Muscle of back (tissue), 11 donors: ENCODE data around the gene MGST3. TPM values are rescaled to one million over a fixed set of nuclear protein-coding genes. Genes with fewer than 3 reads are reported as not detected.
A peak's percentile ranks its signal among the peaks of the same experiment; 100 is the strongest.
"Not testable (repeated sequence)": the region's sequence is repeated elsewhere in the genome, so short reads cannot be mapped to it uniquely, and the experiment has no call there.

Experiments
- DNase-seq, 3 donors: peaks; one replicate each; pipeline versions ENCODE4 v3.0.0 to v3.0.0-alpha.2; 2013
- polyA plus RNA-seq, 10 donors: library from polyadenylated mRNA; unstranded; fragments of 120-200 nt; gene quantifications; one replicate each; pipeline ENCODE4 v1.2.1, GENCODE V29; 2013; ENCODE audit not compliant: insufficient read length in 10 of 10

Gene MGST3
- polyA plus RNA-seq, 10 donors: 132 to 208 (median 171) TPM

DNA sequence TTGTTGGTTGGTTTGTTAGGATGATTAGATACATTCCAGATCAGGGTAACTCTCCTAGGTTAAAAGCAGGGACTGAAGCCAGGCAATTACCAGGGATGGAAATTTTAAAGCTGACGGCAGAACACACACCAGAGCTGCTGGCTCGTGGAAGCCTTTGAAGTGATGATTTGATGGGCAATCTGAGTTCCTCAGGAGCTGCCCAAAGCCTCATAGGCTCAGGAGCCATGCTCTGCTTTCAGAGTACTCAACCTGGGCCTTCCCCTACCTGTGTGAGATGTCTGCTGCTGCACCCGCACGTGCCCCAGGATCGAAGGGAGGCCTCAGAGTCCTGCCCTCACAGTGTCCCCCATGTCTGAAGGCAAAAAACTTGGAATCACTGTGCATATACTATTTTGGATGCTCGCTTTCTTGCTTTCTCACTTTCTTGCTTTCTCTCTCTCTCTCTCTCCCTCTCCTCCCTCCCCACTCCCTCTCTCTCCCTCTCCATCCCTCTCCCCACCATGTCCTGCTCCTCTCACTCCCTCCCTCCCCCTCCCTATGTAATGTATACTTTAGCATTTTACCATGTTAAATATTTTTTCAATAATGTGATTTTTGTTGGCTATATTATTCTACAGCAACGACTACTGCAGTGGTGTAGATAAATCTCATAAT is 18.0 kb downstream of the MGST3 start:
- DNase-seq: no peak

DNA sequence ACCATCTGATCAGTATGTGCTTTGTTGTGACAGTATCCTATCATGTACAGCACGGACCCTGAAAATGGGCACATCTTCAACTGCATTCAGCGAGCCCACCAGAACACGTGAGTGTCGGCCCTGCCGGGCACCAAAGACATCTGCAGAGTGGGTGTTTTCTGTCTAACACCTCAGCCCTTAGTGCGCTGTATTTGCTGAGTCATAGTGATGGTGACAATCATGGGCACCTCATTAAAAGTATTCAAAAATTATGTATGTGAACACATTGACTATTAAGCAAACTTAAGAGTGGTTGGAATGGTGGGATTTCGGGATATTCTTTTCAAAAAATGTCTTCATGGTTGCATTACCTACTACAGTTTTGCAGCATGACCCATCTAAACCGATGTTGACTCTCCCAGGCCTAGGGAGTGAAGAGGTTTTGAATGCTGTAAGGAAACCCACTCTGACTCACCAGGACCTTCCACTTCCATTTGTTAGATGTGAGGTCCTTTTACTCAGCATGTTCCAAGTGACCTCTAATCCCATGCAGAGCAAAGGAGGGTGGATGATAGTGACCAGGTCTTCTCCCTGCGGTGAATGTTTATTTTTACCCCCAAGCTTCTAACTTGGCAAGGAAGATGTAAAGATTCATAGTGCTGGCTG is 20.1 kb downstream of the MGST3 start:
- no peak for DNase-seq

DNA sequence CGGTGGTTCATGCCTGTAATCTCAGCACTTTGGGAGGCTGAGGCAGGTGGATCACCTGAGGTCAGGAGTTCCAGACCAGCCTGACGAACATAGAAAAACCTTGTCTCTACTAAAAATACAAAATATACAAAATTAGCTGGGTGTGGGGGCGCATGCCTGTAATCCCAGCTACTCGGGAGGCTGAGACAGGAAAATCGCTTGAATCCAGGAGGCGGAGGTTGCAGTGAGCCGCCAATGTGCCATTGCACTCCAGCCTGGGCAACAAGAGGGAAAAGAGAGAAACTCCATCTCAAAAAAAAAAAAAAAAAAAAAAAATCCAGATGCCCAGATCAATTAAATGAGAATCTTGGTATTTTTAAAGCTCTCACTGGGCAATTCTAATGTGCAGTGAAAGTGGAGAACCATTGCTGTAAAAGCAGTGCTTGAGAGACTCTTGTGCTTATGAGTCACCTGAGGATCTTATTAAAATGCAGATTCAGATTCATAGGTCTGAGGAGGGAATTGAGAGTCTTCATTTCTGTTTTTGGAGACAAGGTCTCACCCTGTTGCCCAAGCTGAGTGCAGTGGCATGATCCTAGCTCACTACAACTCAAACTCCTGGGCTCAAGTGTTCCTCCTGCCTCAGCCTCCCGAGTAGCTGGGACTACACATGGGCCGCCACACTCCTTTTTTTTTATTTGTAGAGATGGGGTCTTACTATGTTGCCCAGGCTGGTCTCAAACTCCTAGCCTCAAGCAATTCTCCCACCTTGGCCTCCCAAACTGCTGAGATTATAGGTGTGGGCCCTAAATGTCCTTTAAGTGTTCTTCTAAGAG is 27.9 kb downstream of the MGST3 start:
- DNase-seq: not testable (repeated sequence)

DNA sequence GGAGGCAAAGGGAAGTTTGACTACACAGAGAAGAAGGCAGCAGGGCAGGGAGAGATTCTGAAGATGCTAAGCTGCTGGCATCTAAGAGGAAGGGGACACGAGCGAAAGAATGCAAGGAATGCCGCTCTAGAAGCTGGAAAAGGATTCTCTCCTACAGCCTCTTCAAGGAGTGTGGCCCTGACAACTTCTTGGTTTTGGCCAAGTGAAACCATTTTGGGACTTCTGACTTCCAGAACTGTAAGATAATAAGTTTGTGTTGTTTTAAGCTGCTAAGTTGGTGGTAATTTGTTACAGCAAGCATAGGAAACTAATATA is 28.5 kb downstream of the MGST3 start:
- DNase-seq: no peak

DNA sequence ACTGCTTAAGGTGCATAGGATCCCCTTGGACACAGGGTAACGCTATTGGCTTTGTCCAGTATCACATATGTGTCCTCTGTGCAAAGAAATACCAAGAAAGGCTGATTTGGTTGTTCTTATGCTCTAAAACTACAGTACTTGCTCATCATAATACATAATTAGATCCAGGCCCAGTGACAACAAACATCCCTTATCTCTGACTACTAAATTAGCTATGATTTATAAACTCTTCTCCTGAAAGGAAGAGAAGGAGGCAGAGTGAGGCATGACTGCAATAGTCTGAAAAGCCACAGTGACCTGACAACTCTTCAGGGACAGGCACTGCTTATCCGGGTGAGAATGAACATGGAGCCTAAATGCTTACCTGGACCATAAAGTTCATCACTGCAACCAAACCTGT is 30.7 kb downstream of the MGST3 start:
- DNase-seq: no peak

DNA sequence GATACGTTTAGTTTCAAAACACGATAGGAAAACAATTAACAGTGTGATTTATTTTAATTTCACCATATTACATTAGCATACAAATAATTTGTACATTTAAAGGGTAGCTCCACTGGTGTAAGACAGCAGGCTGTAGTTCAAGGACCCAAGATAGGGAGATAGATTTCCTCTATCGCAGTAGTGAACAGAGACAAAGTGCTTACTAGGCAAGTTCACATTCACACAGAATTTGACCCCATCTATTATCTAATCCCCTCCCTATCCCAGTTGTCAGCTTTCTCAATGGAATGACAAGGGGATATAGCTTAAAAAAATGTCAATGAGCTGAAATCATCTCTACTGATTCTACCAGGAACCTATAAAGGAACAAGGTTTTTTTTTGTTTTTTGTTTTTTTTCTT is 31.2 kb downstream of the MGST3 start:
- no peak for DNase-seq

DNA sequence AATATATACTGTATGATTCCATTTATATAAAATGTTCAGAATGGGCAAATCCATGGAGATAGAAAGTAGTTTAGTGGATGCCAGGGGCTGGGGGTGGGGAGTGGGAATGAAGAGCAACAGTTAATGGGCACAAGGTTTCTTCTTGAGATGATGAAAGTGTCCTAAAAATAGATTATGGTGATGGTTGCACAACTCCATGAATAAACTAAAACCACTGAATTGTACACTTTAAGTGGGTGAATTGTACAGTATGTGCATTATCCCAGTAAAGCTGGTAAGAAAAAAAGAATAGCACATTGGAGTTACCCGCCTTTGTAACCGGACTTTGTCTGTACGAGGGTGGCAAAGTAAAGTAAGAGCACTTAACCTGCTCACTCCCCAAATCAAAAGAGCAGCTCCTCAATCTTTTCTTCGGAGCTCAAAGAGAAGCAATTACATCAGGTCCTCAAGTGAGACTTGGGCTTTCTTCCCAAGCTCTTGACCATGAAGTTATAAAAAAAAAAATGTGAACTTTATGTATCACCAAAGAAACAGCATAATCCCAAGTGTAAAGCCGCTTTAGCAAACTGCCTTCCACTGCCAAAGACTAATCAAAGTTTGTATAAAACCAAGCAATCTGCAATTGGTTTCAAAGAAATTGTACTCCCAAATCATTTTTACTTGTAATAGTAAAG is 35.3 kb downstream of the MGST3 start:
- no peak for DNase-seq

DNA sequence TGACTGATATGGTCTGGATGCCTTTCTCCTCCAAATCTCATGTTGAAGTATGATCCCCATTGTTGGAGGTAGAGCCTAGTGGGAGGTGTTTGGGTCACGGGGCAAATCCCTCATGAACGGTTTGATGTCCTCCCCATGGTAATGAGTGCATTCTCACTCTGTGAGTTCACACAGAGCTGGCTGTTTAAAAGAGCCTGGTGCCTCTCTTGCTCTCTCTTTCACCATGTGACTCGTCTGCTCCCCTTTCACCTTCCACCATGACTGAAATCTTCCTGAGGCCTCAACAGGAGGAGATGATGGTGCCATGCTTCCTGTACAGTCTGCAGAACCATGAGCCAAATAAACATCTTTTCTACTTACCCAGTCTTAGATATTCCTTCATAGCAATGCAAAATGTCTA is 37.1 kb downstream of the MGST3 start:
- DNase-seq: no peak

DNA sequence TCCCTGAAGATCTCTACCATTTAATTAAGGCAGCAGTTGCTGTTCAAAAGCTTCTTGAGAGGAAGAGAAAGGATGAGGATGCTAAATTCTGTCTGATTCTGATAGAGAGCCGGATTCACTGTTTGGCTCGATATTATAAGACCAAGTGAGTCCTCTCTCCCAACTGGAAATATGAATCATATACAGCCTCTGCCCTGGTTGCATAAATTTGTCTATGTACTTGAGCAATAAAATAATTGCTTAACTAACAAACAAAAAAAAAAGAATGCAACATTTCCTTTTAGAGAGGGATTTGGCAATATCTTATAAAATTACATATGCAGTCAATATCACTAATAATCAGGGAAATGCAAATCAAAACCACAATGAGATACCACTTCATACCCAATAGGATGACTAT is 40.5 kb downstream of the MGST3 start:
- DNase-seq: no peak

DNA sequence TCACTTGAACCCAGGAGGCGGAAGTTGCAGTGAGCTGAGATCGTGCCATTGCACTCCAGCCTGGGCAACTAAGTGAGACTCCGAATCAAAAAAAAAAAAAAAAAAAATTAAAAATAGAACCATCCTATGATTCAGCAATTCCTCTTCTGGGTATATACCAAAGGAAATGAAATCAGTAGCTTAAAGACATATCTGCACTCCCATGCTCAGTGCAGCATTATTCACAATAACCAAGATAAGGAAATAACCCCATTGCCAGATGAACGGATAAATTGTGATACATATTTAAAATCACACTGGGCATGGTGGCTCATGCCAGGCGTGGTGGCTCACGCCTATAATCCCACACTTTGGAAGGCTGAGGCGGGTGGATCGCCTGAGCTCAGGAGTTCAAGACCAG is 43.6 kb downstream of the MGST3 start:
- DNase-seq: no peak

DNA sequence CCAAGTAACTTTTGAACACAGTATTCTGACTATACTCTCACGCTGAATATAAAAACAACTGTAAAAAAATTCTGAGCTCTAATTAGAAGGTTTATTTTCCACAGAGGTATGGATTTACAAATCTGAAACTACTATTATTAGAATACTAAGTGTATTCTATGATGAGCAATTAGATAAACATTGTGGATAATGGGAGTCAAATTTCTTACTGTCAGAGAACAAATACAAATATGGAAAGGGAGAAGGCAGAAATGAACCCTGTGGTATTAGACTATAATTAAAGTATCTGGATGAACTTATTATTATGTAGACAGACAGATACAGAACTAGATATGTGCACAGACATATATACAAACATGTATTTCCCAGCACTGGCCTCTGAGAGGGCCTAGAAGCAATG is 44.8 kb downstream of the MGST3 start:
- no peak for DNase-seq

DNA sequence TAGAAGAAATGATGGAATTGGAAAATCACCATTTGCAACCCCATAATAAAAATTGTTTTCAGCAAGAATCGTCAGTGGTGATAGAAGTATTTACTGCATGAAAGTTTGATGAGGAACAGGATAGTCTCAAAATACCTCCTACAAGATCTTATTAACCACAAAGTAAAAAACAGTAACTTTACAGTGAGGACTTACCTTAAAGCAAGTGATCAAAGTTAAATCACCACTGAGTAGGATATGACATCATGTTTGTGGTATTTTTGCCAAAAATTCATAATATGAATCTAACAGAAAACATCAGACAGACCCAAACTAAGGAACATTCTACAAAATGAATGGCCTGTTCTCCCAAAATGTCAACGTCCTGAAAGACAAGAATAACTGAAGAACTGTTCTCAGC is 47.5 kb downstream of the MGST3 start:
- no peak for DNase-seq

DNA sequence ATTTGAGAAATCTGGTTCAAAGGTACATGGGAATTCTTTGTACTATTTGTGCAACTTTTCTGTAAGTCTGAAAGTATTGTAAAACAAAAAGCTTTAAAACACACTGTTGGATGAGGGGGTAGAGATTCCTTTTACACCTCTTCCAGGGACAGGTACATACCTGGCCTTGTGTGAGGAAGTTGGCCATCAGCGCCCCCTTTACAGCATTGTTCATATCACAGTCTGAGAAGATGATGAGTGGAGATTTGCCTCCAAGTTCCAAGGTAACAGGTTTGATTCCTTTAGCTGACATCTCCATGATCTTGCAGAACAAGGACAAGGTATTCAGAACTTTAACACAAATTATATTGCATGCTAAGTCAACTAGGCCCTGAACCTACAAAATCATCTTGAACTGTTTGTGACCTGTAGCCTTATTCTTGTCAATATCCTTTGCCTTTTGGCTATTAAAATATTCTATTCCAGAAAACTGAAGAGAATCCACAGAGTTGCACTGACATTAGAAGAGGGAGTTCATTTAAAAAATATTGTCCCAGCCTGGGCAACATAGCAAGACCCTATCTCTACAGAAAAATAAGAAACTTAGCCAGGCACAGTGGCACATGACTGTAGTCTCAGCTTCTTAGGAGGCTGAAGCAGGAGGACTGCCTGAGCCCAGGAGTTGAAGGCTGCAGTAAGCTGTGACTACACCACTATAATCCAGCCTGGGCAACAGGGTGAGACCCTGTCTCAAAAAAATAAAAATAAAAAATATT is 48.4 kb downstream of the MGST3 start:
- DNase-seq: no peak

DNA sequence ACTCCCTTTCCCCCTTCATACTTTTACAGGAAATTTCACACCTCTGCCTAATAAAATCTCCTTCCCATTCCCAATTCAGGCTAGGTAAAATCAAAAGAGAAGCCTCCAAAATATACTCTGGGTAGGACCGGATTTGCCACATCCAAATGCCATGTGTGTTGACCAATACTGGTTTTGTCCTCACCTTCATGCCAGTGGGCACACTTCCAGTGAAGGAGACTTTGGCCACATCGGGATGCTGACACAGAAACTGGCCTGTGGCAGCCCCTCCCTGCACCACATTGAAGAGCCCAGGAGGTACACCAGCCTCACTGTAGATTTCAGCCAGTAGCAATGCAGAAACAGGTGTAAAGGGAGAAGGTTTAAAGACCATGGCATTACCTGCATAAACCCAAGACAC is 49.3 kb downstream of the MGST3 start:
- no peak for DNase-seq

DNA sequence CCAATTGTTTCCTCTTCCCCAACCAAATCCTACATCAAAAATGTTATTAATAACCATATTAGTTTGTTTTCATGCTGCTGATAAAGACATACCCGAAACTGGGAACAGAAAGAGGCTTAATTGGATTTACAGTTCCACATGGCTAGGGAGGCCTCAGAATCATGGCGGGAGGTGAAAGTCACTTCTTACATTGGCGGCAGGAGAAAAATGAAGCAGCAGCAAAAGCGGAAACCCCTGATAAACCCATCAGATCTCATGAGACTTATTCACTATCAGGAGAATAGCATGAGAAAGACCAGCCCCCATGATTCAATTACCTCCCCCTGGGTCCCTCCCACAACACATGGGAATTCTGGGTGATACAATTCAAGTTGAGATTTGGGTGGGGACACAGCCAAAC is 49.7 kb downstream of the MGST3 start:
- DNase-seq: not testable (repeated sequence)

DNA sequence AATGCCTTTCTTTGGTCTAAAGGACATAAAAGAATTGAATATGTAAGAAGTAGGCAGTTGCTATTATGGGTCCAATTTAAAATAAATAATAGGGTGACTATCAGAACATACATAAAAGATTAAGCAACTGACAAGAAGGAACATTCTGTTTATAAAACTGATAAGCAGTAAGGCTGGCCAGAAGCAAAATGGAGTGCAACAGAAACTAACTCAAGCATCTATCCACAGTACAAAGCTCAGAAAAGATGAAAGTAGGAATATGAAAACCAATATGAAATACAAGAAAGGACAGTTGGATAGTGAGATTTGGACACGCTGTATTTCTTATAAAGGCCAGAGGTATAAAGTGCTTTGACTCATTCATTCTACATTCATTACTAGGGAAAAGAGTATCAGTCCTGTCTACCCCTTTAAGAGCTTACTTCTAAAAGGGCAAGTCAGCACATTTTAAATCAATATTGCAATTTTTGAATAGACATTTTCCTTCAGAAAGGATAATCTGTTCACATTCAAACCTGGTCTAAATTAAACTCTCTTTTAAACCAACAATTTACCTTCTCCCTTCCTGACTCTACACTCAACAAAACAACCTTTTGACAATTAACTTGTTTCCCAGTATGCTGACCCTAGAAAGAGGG is 52.9 kb downstream of the MGST3 start:
- DNase-seq: no peak

DNA sequence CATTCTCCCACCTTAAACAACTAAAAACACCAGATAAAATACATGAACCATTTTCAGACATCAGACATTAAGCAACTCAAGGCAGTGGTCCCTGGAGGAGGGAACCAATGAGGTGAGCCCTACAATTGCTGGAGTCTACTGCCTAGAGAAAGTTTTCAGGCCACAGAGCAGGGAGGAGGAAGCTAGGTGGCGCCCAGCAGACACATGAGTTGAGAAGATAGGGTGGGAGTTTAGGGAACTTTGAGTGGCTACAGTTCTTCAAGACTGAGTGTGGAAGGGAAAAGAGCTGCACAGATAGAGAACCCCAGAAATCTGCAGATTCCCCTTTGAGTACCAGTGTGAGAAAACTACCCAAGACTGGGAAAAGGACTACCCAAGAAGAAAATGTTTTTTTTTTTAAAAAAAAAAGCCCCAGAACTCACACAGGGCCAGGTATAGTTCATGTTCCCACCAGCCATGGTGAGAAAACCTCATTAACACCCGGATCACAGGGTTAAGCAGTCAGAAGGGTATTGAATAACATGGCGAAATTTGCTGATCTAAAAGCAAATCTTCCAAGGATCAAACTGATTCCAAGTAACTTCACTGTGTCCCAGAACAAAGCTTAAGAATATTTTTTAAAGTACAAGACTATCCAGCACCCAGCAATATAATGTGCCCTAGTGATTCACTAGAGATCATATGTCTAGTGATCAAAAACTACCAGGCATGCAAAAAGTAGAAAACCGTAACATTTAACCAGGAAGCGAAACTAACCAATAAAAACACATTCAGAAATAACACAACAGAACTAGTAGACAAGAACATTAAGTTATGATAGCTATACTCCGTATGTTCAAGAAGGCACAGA is 55.3 kb downstream of the MGST3 start:
- no peak for DNase-seq

DNA sequence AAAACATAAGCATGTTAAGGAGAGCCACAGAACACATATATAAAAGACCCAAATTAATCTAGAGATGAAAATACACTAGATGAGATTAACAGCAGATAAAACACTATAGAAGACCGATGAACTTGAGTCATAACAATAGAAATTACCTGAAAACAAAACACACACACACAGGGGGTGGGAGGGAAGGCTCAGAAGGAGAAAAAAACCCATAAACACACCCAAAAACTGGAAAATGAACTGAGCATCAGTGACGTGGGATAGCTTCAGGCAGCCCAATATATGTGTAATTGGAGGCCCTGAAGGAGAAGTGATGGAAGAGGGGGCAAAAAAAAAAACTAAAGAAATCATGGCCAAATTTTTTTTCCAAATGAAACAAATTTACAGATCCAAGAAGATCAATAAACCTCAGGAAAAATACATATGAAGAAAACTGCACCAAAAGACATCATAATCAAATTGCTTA is 56.0 kb downstream of the MGST3 start:
- no peak for DNase-seq

DNA sequence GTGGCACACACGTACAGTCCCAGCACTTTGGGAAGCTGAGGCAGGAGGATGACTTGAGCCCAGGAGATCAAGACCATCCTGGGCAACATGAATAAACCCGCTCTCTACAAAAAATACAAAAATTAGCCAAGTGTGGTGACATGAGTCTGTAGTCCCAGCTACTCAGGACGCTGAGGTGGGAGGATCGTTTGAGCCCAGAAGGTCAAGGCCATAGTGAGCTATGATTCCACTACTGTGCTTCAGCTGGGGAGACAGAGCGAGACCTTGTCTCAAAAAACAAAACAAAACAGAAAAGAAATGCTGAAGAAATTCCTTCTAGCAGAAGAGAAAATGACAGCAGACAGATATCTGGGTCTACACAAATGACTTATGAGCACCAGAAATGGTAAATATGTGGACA is 57.0 kb downstream of the MGST3 start:
- no peak for DNase-seq

DNA sequence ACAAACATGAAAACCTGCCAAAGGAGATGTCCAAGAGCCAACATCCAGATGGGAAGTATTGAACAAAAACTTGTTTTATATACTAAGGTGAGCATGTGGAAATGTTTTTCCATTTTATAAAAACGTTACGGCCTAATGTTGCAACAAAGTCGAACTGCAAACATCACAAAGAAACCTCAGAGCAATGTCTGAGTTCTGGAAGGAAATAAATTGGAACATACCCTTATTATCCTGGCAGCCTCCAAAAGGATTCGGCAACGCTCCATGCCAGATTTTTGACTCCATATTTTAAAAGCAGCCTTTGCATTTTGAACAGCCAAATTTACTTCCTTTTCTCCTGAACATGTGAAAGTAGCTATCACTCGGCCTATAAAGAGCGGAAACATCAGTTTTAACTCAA is 64.0 kb downstream of the MGST3 start:
- peak; percentile 15 to 67 (median 47) for DNase-seq
